Hypothalamus (tissue), 51 donors: ENCODE results near the gene ZNF648.
A peak's percentile ranks its signal among the peaks of the same experiment; 100 is the strongest.
"Not testable (repeated sequence)": the region's sequence is repeated elsewhere in the genome, so short reads cannot be mapped to it uniquely, and the experiment has no call there.

Experiments
- DNase-seq, 51 donors: peaks; one replicate each; lab custom pipeline; 2025; lab: John Stamatoyannopoulos, UW

The ZNF648 gene

GRCh38 chr1:182035097-182035770, 26.3 kb downstream of the ZNF648 start:
- DNase-seq, result no peak

- no peak for DNase-seq
Observed at GRCh38 chr1:182032251-182032650, 29.3 kb downstream of the ZNF648 start.

- peak; percentile 27 to 98 (median 92) for DNase-seq
Observed at GRCh38 chr1:182029379-182030331, 31.9 kb downstream of the ZNF648 start.

- no peak for DNase-seq
Observed at GRCh38 chr1:182029002-182029378, 32.5 kb downstream of the ZNF648 start.

GRCh38 chr1:182015360-182015759, 46.2 kb downstream of the ZNF648 start:
- DNase-seq, result no peak

GRCh38 chr1:182010800-182011370, 50.6 kb downstream of the ZNF648 start:
- not testable (repeated sequence) for DNase-seq

GRCh38 chr1:182005398-182005797, 56.1 kb downstream of the ZNF648 start:
- not testable (repeated sequence) for DNase-seq

GRCh38 chr1:182004601-182005000, 56.9 kb downstream of the ZNF648 start:
- no peak for DNase-seq
